Upper lobe of left lung (tissue), 6 donors: Measurements from ENCODE around the gene SATB1. TPM values are rescaled to one million over a fixed set of nuclear protein-coding genes. Genes with fewer than 3 reads are reported as not detected.
"Not testable (repeated sequence)": the region's sequence is repeated elsewhere in the genome, so short reads cannot be mapped to it uniquely, and the experiment has no call there.

Source experiments
- ATAC-seq, 2 donors: fragments of 200-7000 bp; cut with Tn5 transposase; one replicate each; pipeline ENCODE4 v1.9.1; 2022; ENCODE audit warnings: mild to moderate bottlenecking in 2 of 2, moderate library complexity in 2 of 2; ENCODE audit not compliant: low FRiP score in 2 of 2
- DNase-seq, 2 donors: peaks; one replicate each; pipeline ENCODE4 v3.0.0-alpha.2; 2019 to 2020
- H3K27ac ChIP-seq, 4 donors: fragments of 200-600 bp; sonication (generic); one replicate each; pipeline ENCODE4 v1.5.1; 2016 to 2019
- H3K27me3 ChIP-seq, 4 donors: fragments of 200-600 bp; sonication (generic); one replicate each; pipeline ENCODE4 v1.5.1; 2017 to 2019
- H3K36me3 ChIP-seq, 4 donors: fragments of 200-600 bp; sonication (generic); one replicate each; pipeline ENCODE4 v1.5.1; 2016 to 2019
- H3K4me1 ChIP-seq, 4 donors: fragments of 200-600 bp; sonication (generic); one replicate each; pipeline ENCODE4 v1.5.1; 2018 to 2019
- H3K4me3 ChIP-seq, 4 donors: fragments of 200-600 bp; sonication (generic); one replicate each; pipeline ENCODE4 v1.5.1; 2017 to 2019; ENCODE audit warnings: mild to moderate bottlenecking in 2 of 4, moderate library complexity in 1 of 4
- H3K9me3 ChIP-seq, 4 donors: fragments of 200-600 bp; sonication (generic); one replicate each; pipeline ENCODE4 v1.5.1; 2018 to 2019
- EP300 ChIP-seq, 4 donors: sonication (generic); formaldehyde crosslinking; IDR thresholded peaks; one replicate each; pipeline ENCODE4 v1.5.1; 2017; ENCODE audit warnings: antibody characterized with exemption in 4 of 4, control low read depth in 2 of 4
- POLR2A ChIP-seq, 4 donors: fragments of 450-650 bp; IDR thresholded peaks; one replicate each; pipeline ENCODE4 v1.5.1; 2016 to 2017; ENCODE audit warnings: antibody characterized with exemption in 4 of 4, mild to moderate bottlenecking in 2 of 4
- POLR2AphosphoS5 ChIP-seq, 2 donors: sonication (generic); formaldehyde crosslinking; IDR thresholded peaks; one replicate each; pipeline ENCODE4 v1.5.1; 2017; ENCODE audit warnings: antibody characterized with exemption in 2 of 2
- WGBS, 2 donors: methylation state at CpG; one replicate each; pipeline ENCODE4 v1.1.5; 2017 to 2018; 5-methylcytosine and 5-hydroxymethylcytosine counted together
- total RNA-seq, 6 donors: library from RNA; depleted of rRNA in 4 of 6; stranded (reverse); fragments of >200 nt in 4 of 6; gene quantifications; one replicate each; pipeline versions ENCODE4 v1.1.0 to v1.2.1, GENCODE V29; 2016 to 2021
- TF ChIP-seq, protein P1 (sequence below), 6 experiments: fragments of 450-650 bp in 4 of 6; fragments of 200-600 bp in 2 of 6; sonication (generic) in 2 of 6; IDR thresholded peaks; one replicate each; pipeline ENCODE4 v1.5.1; 2016 to 2019; ENCODE audit warnings: antibody characterized with exemption in 6 of 6
- donor health status: DM: no; HTN: no; CAD: no; lungs with moderate emphysema.
- donor health status: DM: no; HTN: yes; CAD: no; lungs with severe emphysema.

SATB1 gene
- total RNA-seq, 6 donors from 2014 or later: 25.4 to 80.7 (median 45.0) TPM

DNA sequence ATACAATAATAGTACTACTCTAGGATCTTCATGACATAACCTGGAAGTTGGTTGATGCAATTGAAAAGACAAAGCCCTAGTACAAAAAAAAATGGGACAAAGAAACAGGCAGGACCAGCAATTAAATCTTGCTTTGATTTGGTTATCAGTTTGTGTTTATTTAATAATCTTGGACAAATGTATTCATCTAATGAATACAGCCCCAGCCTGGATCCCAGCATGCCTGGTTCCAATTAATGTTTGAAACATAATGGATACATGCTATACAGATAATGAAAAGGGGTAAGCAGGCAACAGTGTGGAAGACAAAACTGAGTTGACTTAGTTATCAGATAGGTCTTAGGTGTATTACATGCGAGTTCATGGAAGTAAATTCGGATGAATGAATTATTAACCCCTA, 29.6 kb upstream of the SATB1 start:
- Histone ChIP-seq H3K4me1 (no peaks in the 10 kb centered on the region), H3K27me3 (no peaks in the 10 kb centered on the region), H3K36me3 (no peaks in the 10 kb centered on the region), H3K9me3 (peaks cover 0 to under 1% (median 0%) of the 10 kb centered on the region in 4 donors), H3K27ac (no peak overlapping the region), H3K4me3 (no peak overlapping the region)
- WGBS, 2 donors: 91 to 97% methylated on average over 2 of the region's 2 CpGs
- ATAC-seq (no peak), DNase-seq (no peak)
- TF ChIP-seq, protein P1, sequence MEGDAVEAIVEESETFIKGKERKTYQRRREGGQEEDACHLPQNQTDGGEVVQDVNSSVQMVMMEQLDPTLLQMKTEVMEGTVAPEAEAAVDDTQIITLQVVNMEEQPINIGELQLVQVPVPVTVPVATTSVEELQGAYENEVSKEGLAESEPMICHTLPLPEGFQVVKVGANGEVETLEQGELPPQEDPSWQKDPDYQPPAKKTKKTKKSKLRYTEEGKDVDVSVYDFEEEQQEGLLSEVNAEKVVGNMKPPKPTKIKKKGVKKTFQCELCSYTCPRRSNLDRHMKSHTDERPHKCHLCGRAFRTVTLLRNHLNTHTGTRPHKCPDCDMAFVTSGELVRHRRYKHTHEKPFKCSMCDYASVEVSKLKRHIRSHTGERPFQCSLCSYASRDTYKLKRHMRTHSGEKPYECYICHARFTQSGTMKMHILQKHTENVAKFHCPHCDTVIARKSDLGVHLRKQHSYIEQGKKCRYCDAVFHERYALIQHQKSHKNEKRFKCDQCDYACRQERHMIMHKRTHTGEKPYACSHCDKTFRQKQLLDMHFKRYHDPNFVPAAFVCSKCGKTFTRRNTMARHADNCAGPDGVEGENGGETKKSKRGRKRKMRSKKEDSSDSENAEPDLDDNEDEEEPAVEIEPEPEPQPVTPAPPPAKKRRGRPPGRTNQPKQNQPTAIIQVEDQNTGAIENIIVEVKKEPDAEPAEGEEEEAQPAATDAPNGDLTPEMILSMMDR (IDR thresholded peaks at IDR 0.05): no peak
- TF ChIP-seq EP300 (IDR thresholded peaks at IDR 0.05) (no peak), POLR2AphosphoS5 (IDR thresholded peaks at IDR 0.05) (no peak), POLR2A (IDR thresholded peaks at IDR 0.05) (no peak)

GRCh38 chr3:18449618-18450017, 24.5 kb upstream of the SATB1 start:
- 86 to 93% methylated on average over 6 of the region's 6 CpGs for WGBS, 2 donors
- not testable (repeated sequence) for ATAC-seq, H3K27me3 ChIP-seq, H3K4me1 ChIP-seq, H3K27ac ChIP-seq, H3K4me3 ChIP-seq, DNase-seq, H3K36me3 ChIP-seq
- peaks cover 0 to 15% (median 6%) of the 10 kb centered on the region in 4 donors for H3K9me3 ChIP-seq

- DNase-seq (no peak), ATAC-seq (no peak)
- H3K27ac ChIP-seq: no peak overlapping the region
- H3K4me1 ChIP-seq: peaks cover 18 to 23% (median 21%) of the 10 kb centered on the region in 4 donors
- H3K36me3 ChIP-seq: no peaks in the 10 kb centered on the region
- peaks cover 0 to 8% (median 0%) of the 10 kb centered on the region in 4 donors for H3K27me3 ChIP-seq
- H3K9me3 ChIP-seq: peaks cover 0 to 15% (median 6%) of the 10 kb centered on the region in 4 donors
- no peak overlapping the region for H3K4me3 ChIP-seq
- no peak for TF ChIP-seq POLR2AphosphoS5 (IDR thresholded peaks at IDR 0.05)
- TF ChIP-seq, protein P1 (IDR thresholded peaks at IDR 0.05): no peak
- TF ChIP-seq EP300 (IDR thresholded peaks at IDR 0.05): no peak
- no peak for TF ChIP-seq POLR2A (IDR thresholded peaks at IDR 0.05)
These were observed 22.6 kb upstream of the SATB1 start for GRCh38 chr3:18447720-18448119.

DNA sequence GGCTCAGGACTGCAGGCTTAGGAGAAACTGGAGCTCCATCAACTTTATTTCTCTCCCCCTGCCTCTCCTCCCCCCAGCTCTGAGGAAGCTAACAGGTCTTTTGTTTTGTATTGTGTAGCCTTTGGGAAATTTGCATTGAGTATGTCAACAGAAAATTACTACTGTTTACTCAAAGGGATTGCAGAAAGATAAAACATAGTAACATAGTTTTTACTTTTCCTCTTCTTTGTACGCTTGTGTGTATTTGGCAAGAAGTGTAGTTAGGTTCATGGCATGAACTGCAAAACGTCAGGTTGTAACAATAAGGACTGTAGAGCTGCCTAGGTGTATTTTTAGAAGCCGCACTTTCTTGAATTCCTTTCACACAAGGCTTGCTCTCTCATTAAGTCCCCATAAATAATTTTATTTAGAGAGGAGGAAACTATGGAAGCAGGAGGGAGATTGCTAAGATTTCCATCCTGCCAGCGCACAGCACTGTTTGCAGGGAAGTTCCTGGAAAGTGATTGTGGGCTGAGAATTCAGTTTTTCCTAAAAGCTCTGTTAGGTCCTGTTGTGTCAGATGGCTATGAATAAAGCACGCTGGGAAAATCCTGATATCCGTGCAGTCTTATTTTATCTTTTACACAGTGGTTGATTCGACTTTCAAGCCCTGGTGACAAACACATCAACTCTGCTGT, 21.1 kb upstream of the SATB1 start:
- Histone ChIP-seq H3K27ac (no peak overlapping the region), H3K36me3 (no peaks in the 10 kb centered on the region), H3K27me3 (peaks cover 0 to 8% (median 0%) of the 10 kb centered on the region in 4 donors), H3K4me1 (peaks cover 18 to 23% (median 21%) of the 10 kb centered on the region in 4 donors), H3K9me3 (peaks cover 0 to 15% (median 6%) of the 10 kb centered on the region in 4 donors), H3K4me3 (peak overlapping the region in 1 of 4 donors; percentile 56)
- ATAC-seq: no peak
- TF ChIP-seq, protein P1 (IDR thresholded peaks at IDR 0.05): no peak
- TF ChIP-seq POLR2AphosphoS5 (IDR thresholded peaks at IDR 0.05) (no peak), POLR2A (IDR thresholded peaks at IDR 0.05) (no peak), EP300 (IDR thresholded peaks at IDR 0.05) (no peak)
- no peak for DNase-seq
- 23 to 30% methylated on average over 7 of the region's 7 CpGs for WGBS, 2 donors

DNA sequence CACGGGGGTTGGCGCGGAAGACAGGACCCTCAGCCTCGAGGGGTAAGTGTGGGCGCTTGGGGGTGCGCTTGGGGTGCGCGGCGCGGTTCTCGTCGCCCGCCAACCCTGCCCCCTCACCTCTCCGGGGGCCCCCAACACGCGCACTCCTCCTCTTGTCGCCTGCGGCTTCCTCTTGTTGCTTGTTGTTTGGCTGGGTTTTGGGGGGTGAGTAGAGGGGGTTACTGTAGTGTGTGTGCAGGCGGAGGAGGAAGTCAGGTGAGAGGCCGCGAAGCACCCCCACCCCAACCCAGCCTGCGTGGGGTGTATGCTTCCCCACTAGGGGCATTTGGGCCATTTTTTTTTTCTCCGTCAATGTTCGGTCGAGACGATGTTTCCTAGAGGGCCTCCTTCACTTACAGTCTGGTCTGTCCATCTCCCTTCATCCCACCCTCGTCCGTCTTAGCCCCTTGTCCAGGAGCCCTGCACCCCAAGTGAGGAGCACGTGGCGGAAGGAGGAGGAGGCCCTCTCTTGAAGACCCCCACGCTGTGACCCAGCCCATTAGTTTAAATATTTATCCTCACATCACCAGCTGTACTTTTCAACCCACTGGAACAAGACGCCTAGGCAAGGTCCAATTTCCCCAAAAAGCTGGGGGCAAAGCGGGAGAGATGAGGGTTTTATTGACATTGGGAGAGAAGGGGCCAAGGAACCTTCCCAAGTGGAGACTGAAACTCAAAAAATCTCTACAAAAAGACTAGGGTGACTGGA, 20.4 kb upstream of the SATB1 start:
- WGBS, 2 donors: 6 to 8% methylated on average over 25 to 30 of the region's 33 CpGs
- H3K4me3 ChIP-seq: peak overlapping the region; percentile 48 to 65 (median 59)
- H3K9me3 ChIP-seq: peaks cover 0 to 15% (median 6%) of the 10 kb centered on the region in 4 donors
- peak overlapping the region in 1 of 4 donors; percentile 82 for H3K27ac ChIP-seq
- ATAC-seq: peak; percentile 25 to 33
- peak in 1 of 2 donors; percentile 31 for DNase-seq
- H3K4me1 ChIP-seq: peaks cover 18 to 23% (median 21%) of the 10 kb centered on the region in 4 donors
- H3K36me3 ChIP-seq: no peaks in the 10 kb centered on the region
- H3K27me3 ChIP-seq: peaks cover 0 to 8% (median 0%) of the 10 kb centered on the region in 4 donors
- no peak for TF ChIP-seq POLR2A (IDR thresholded peaks at IDR 0.05)
- TF ChIP-seq EP300 (IDR thresholded peaks at IDR 0.05): no peak
- TF ChIP-seq, protein P1 (IDR thresholded peaks at IDR 0.05): no peak
